Mesendoderm (in vitro differentiated cells): ENCODE data around the gene KCNC4.

ENCODE experiments used
- DNase-seq: peaks from one replicate; pipeline ENCODE4 v3.0.0; 2013
- H2AK5ac ChIP-seq: 2 replicates; pipeline ENCODE4 v1.6.1; 2013; ENCODE audit warnings: low read length, inconsistent platforms
- H2BK120ac ChIP-seq: 2 replicates; pipeline ENCODE4 v1.6.1; 2013; ENCODE audit warnings: low read depth, mild to moderate bottlenecking, low read length, moderate library complexity, mixed read lengths
- H2BK15ac ChIP-seq: replicated peaks from 2 replicates; pipeline ENCODE4 v1.6.1; 2013; ENCODE audit warnings: low read depth, mild to moderate bottlenecking, moderate library complexity
- H2BK5ac ChIP-seq: 2 replicates; pipeline ENCODE4 v1.6.1; 2013; ENCODE audit warnings: low read length, inconsistent platforms
- H3K18ac ChIP-seq: 2 replicates; pipeline ENCODE4 v1.6.1; 2013; ENCODE audit warnings: mild to moderate bottlenecking, low read length, mixed read lengths
- H3K23ac ChIP-seq: one replicate; pipeline ENCODE4 v1.6.1; 2013; ENCODE audit warnings: low read length
- H3K27ac ChIP-seq: 2 replicates; pipeline ENCODE4 v1.5.1; 2013; ENCODE audit warnings: low read depth, mild to moderate bottlenecking, inconsistent platforms, low read length, moderate library complexity
- H3K27me3 ChIP-seq: 2 replicates; pipeline ENCODE4 v1.6.1; 2013; ENCODE audit warnings: low read length, control low read depth, mild to moderate bottlenecking, inconsistent platforms; ENCODE audit not compliant: insufficient read depth, poor library complexity
- H3K36me3 ChIP-seq: 2 replicates; pipeline ENCODE4 v1.6.1; 2013; ENCODE audit warnings: low read length, inconsistent platforms; ENCODE audit not compliant: control insufficient read depth, insufficient read depth
- H3K4ac ChIP-seq: one replicate; pipeline ENCODE4 v1.6.1; 2013; ENCODE audit warnings: low read depth, mild to moderate bottlenecking, low read length, moderate library complexity
- H3K4me1 ChIP-seq: 2 replicates; pipeline ENCODE4 v1.6.1; 2013; ENCODE audit warnings: low read depth, low read length, inconsistent platforms; ENCODE audit not compliant: control insufficient read depth
- H3K4me2 ChIP-seq: 2 replicates; pipeline ENCODE4 v1.6.1; 2013; ENCODE audit warnings: low read length
- H3K4me3 ChIP-seq: 2 replicates; pipeline ENCODE4 v1.5.1; 2013; ENCODE audit warnings: mild to moderate bottlenecking, low read length
- H3K56ac ChIP-seq: one replicate; pipeline ENCODE4 v1.6.1; 2013; ENCODE audit warnings: low read length
- H3K79me1 ChIP-seq: 2 replicates; pipeline ENCODE4 v1.6.1; 2013; ENCODE audit warnings: low read length, inconsistent platforms
- H3K79me2 ChIP-seq: 2 replicates; pipeline ENCODE4 v1.6.1; 2013; ENCODE audit warnings: mild to moderate bottlenecking, low read length; ENCODE audit not compliant: control insufficient read depth, insufficient read depth
- H3K9ac ChIP-seq: 2 replicates; pipeline ENCODE4 v1.6.1; 2013; ENCODE audit warnings: low read length, inconsistent platforms
- H4K5ac ChIP-seq: one replicate; pipeline ENCODE4 v1.6.1; 2013; ENCODE audit warnings: low read length
- H4K8ac ChIP-seq: one replicate; pipeline ENCODE4 v1.6.1; 2013; ENCODE audit warnings: low read depth, mild to moderate bottlenecking, control low read depth, low read length, moderate library complexity
- WGBS: extraction: QIAGEN DNeasy Blood & Tissue Kit; methylation state at CpG from one replicate; pipeline ENCODE4 v1.1.7; 2013; ENCODE audit warnings: low lambda C conversion rate, missing lambda C conversion rate; ENCODE audit not compliant: insufficient coverage; ENCODE audit errors: extremely low coverage; 5-methylcytosine and 5-hydroxymethylcytosine counted together

KCNC4 gene

DNA sequence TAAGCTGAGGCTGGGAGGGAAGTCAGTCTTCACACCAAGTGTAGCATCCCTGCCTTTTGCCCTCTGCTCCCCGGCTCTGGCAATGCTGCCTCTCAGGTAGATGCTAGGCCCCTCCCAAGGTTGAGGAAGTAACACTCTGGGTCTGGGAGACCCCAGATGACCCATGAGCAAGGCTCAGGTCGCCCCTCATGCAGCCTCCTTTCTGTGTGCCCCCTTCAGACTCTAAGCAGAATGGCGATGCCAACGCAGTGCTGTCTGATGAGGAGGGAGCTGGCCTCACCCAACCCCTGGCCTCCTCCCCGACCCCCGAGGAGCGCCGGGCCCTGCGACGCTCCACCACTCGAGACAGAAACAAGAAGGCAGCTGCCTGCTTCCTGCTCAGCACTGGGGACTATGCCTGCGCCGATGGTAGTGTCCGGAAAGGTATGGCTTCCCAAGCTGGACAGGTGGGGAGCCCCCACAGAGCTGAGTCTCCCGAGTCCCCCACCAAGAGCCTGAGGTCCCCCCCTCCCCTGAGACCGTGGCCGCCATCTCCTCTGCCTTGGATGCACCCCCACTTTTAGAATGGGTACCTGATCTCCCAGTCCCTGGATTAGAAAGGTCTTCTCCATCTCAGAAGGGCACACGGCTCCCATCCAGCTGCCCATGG, 15.8 kb downstream of the KCNC4 start:
- H3K4me2 ChIP-seq: no peak overlapping the region
- no peak overlapping the region for H2AK5ac ChIP-seq
- H3K27ac ChIP-seq: no peak overlapping the region
- H3K18ac ChIP-seq: no peak overlapping the region
- peaks cover 7% of the 10 kb centered on the region for H3K79me2 ChIP-seq
- no peak overlapping the region for H2BK15ac ChIP-seq
- H2BK120ac ChIP-seq: no peak overlapping the region
- peaks cover 8% of the 10 kb centered on the region for H3K36me3 ChIP-seq
- no peak overlapping the region for H3K56ac ChIP-seq
- no peak overlapping the region for H2BK5ac ChIP-seq
- H3K4me3 ChIP-seq: no peak overlapping the region
- H3K4ac ChIP-seq: no peak overlapping the region
- H3K9ac ChIP-seq: no peak overlapping the region
- no peaks in the 10 kb centered on the region for H3K4me1 ChIP-seq
- H3K79me1 ChIP-seq: peaks cover 20% of the 10 kb centered on the region
- H4K8ac ChIP-seq: no peak overlapping the region
- H3K27me3 ChIP-seq: no peaks in the 10 kb centered on the region
- no CpG with 5 or more reads among the region's 18 CpGs for WGBS
- H4K5ac ChIP-seq: no peak overlapping the region
- DNase-seq: no peak
- H3K23ac ChIP-seq: no peak overlapping the region

GRCh38 chr1:110227774-110228173, 17.7 kb downstream of the KCNC4 start:
- no peak overlapping the region for H3K27ac ChIP-seq
- H3K56ac ChIP-seq: no peak overlapping the region
- H3K4me1 ChIP-seq: no peaks in the 10 kb centered on the region
- no peak for DNase-seq
- H2BK5ac ChIP-seq: no peak overlapping the region
- no CpG with 5 or more reads among the region's 12 CpGs for WGBS
- H4K5ac ChIP-seq: no peak overlapping the region
- peaks cover 5% of the 10 kb centered on the region for H3K79me2 ChIP-seq
- H3K27me3 ChIP-seq: no peaks in the 10 kb centered on the region
- H3K4me3 ChIP-seq: no peak overlapping the region
- no peak overlapping the region for H3K18ac ChIP-seq
- H3K23ac ChIP-seq: no peak overlapping the region
- no peak overlapping the region for H3K4ac ChIP-seq
- H2BK15ac ChIP-seq: no peak overlapping the region
- peaks cover 10% of the 10 kb centered on the region for H3K36me3 ChIP-seq
- no peak overlapping the region for H3K9ac ChIP-seq
- peaks cover 10% of the 10 kb centered on the region for H3K79me1 ChIP-seq
- no peak overlapping the region for H3K4me2 ChIP-seq
- no peak overlapping the region for H2BK120ac ChIP-seq
- no peak overlapping the region for H4K8ac ChIP-seq
- H2AK5ac ChIP-seq: no peak overlapping the region

DNA sequence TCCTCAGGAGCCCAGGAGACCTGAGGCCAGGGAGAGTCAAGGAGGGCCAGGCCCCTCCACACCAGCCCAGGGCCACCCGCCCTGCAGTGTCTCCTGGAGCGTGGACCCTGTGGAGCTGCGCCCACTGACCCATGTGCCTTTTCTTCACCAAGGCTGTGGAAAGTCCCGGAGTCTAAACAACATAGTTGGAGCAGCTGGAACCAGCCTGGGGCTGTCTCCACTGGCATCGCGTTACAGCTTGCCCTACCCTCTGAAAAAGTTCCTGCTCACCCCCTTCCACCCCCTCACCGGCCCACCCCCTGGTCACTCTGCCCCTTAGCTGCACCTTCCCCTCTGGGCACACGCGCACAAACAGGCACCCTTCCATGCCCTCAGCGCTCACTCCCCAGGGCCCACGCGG, 18.3 kb downstream of the KCNC4 start:
- Histone ChIP-seq H3K79me2 (peaks cover 2% of the 10 kb centered on the region), H3K27me3 (no peaks in the 10 kb centered on the region), H4K5ac (no peak overlapping the region), H2BK15ac (no peak overlapping the region), H2BK5ac (no peak overlapping the region), H3K18ac (no peak overlapping the region), H3K27ac (no peak overlapping the region), H3K79me1 (peaks cover 5% of the 10 kb centered on the region), H3K56ac (no peak overlapping the region), H3K36me3 (peaks cover 8% of the 10 kb centered on the region), H3K4me1 (no peaks in the 10 kb centered on the region), H3K4me3 (no peak overlapping the region), H3K9ac (no peak overlapping the region), H2BK120ac (no peak overlapping the region), H2AK5ac (no peak overlapping the region), H3K4me2 (no peak overlapping the region), H4K8ac (no peak overlapping the region), H3K4ac (no peak overlapping the region), H3K23ac (no peak overlapping the region)
- no CpG with 5 or more reads among the region's 12 CpGs for WGBS
- no peak for DNase-seq

GRCh38 chr1:110228869-110229268, 18.8 kb downstream of the KCNC4 start:
- WGBS: no CpG with 5 or more reads among the region's 9 CpGs
- H3K4me3 ChIP-seq: no peak overlapping the region
- no peak overlapping the region for H2AK5ac ChIP-seq
- H3K4ac ChIP-seq: no peak overlapping the region
- H3K4me1 ChIP-seq: no peaks in the 10 kb centered on the region
- no peak overlapping the region for H2BK5ac ChIP-seq
- H3K9ac ChIP-seq: no peak overlapping the region
- no peak overlapping the region for H4K8ac ChIP-seq
- H3K56ac ChIP-seq: no peak overlapping the region
- peaks cover 3% of the 10 kb centered on the region for H3K79me1 ChIP-seq
- H3K18ac ChIP-seq: no peak overlapping the region
- H3K27ac ChIP-seq: no peak overlapping the region
- H4K5ac ChIP-seq: no peak overlapping the region
- no peaks in the 10 kb centered on the region for H3K27me3 ChIP-seq
- no peak overlapping the region for H2BK120ac ChIP-seq
- peaks cover 6% of the 10 kb centered on the region for H3K36me3 ChIP-seq
- no peak for DNase-seq
- H3K4me2 ChIP-seq: no peak overlapping the region
- no peak overlapping the region for H3K23ac ChIP-seq
- H2BK15ac ChIP-seq: no peak overlapping the region
- H3K79me2 ChIP-seq: no peaks in the 10 kb centered on the region

- H3K18ac ChIP-seq: no peak overlapping the region
- H2BK5ac ChIP-seq: no peak overlapping the region
- no peaks in the 10 kb centered on the region for H3K4me1 ChIP-seq
- H3K27me3 ChIP-seq: no peaks in the 10 kb centered on the region
- H2BK15ac ChIP-seq: no peak overlapping the region
- WGBS: no CpG with 5 or more reads among the region's 21 CpGs
- no peak overlapping the region for H3K27ac ChIP-seq
- no peak for DNase-seq
- no peak overlapping the region for H4K8ac ChIP-seq
- H4K5ac ChIP-seq: no peak overlapping the region
- no peak overlapping the region for H2AK5ac ChIP-seq
- no peak overlapping the region for H3K56ac ChIP-seq
- H3K36me3 ChIP-seq: peaks cover 6% of the 10 kb centered on the region
- H3K4ac ChIP-seq: no peak overlapping the region
- H3K4me2 ChIP-seq: no peak overlapping the region
- peaks cover 1% of the 10 kb centered on the region for H3K79me1 ChIP-seq
- H3K9ac ChIP-seq: no peak overlapping the region
- no peak overlapping the region for H2BK120ac ChIP-seq
- no peaks in the 10 kb centered on the region for H3K79me2 ChIP-seq
- no peak overlapping the region for H3K4me3 ChIP-seq
- no peak overlapping the region for H3K23ac ChIP-seq
Measured at GRCh38 chr1:110229348-110230001, 19.4 kb downstream of the KCNC4 start.
